ENCODE results near the gene C9orf78.

DNA sequence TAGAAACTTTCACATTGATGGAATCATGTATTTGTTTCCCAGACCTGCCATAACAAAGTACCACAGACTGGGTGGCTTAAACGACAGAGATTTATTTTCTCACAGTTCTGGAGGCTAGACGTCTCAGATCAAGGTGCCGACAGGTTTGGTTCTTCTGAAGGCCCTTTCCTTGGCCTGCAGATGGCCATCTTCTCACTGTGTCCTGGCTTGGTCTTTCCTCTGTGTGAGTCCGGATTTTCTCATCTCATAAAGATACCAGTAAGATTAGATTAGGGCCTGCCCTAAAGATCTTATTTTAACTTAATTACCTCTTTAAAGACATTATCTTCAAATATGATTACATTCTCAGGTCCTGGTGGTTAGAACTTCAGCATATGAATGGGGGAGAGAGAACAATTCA, 6.0 kb upstream of the C9orf78 start:
- no peak for TF ChIP-seq RELA (CRISPR knock-in tag; IDR thresholded peaks at IDR 0.05; ENCODE audit: borderline replicate concordance)
- TF ChIP-seq, protein P1, sequence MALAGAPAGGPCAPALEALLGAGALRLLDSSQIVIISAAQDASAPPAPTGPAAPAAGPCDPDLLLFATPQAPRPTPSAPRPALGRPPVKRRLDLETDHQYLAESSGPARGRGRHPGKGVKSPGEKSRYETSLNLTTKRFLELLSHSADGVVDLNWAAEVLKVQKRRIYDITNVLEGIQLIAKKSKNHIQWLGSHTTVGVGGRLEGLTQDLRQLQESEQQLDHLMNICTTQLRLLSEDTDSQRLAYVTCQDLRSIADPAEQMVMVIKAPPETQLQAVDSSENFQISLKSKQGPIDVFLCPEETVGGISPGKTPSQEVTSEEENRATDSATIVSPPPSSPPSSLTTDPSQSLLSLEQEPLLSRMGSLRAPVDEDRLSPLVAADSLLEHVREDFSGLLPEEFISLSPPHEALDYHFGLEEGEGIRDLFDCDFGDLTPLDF (CRISPR knock-in tag; IDR thresholded peaks at IDR 0.05) = no peak
- TF ChIP-seq, protein P2, sequence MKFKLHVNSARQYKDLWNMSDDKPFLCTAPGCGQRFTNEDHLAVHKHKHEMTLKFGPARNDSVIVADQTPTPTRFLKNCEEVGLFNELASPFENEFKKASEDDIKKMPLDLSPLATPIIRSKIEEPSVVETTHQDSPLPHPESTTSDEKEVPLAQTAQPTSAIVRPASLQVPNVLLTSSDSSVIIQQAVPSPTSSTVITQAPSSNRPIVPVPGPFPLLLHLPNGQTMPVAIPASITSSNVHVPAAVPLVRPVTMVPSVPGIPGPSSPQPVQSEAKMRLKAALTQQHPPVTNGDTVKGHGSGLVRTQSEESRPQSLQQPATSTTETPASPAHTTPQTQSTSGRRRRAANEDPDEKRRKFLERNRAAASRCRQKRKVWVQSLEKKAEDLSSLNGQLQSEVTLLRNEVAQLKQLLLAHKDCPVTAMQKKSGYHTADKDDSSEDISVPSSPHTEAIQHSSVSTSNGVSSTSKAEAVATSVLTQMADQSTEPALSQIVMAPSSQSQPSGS (CRISPR knock-in tag; IDR thresholded peaks at IDR 0.05; ENCODE audit: borderline replicate concordance, low read depth) = no peak
- TF ChIP-seq, protein P3, sequence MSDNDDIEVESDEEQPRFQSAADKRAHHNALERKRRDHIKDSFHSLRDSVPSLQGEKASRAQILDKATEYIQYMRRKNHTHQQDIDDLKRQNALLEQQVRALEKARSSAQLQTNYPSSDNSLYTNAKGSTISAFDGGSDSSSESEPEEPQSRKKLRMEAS (CRISPR knock-in tag; IDR thresholded peaks at IDR 0.05) = no peak
